A204.1 (cell line): Measurements from ENCODE around the gene TRPM3.

ENCODE experiments used
- FAIRE-seq: peaks from 2 replicates; lab custom pipeline; 2012; peaks lifted over from hg19 to GRCh38; lab: Jason Lieb, UNC

The TRPM3 gene

GRCh38 chr9:71097671-71098070, 23.8 kb downstream of the TRPM3 start:
- FAIRE-seq, result no peak

- no peak for FAIRE-seq
Measured at GRCh38 chr9:71096421-71097108, 24.9 kb downstream of the TRPM3 start.

GRCh38 chr9:71094708-71095251, 26.6 kb downstream of the TRPM3 start:
- FAIRE-seq, result no peak

GRCh38 chr9:71090896-71091295, 30.5 kb downstream of the TRPM3 start:
- FAIRE-seq, result no peak

GRCh38 chr9:71079451-71079850, 42.0 kb downstream of the TRPM3 start:
- FAIRE-seq, result no peak

- no peak for FAIRE-seq
Measured at GRCh38 chr9:71076096-71076495, 45.3 kb downstream of the TRPM3 start.

- FAIRE-seq, result no peak
Measured at GRCh38 chr9:71073494-71073893, 47.9 kb downstream of the TRPM3 start.

GRCh38 chr9:71072587-71072986, 48.8 kb downstream of the TRPM3 start:
- no peak for FAIRE-seq

GRCh38 chr9:71071633-71072032, 49.8 kb downstream of the TRPM3 start:
- FAIRE-seq, result no peak

- no peak for FAIRE-seq
Measured at GRCh38 chr9:71058660-71059059, 62.8 kb downstream of the TRPM3 start.

GRCh38 chr9:71052287-71052686, 69.1 kb downstream of the TRPM3 start:
- FAIRE-seq, result no peak

GRCh38 chr9:71048280-71048679, 73.1 kb downstream of the TRPM3 start:
- FAIRE-seq, result no peak

- no peak for FAIRE-seq
Measured at GRCh38 chr9:71042448-71042990, 78.9 kb downstream of the TRPM3 start.

- FAIRE-seq, result no peak
Measured at GRCh38 chr9:71037521-71037920, 83.9 kb downstream of the TRPM3 start.

- FAIRE-seq, result no peak
Measured at GRCh38 chr9:71036501-71036900, 84.9 kb downstream of the TRPM3 start.

- FAIRE-seq, result no peak
Measured at GRCh38 chr9:71032779-71033178, 88.6 kb downstream of the TRPM3 start.

GRCh38 chr9:71025728-71026127, 95.7 kb downstream of the TRPM3 start:
- FAIRE-seq, result no peak

GRCh38 chr9:71025201-71025600, 96.2 kb downstream of the TRPM3 start:
- no peak for FAIRE-seq

- FAIRE-seq, result no peak
Measured at GRCh38 chr9:71010258-71010657, 111.2 kb downstream of the TRPM3 start.

- no peak for FAIRE-seq
Measured at GRCh38 chr9:71005456-71005855, 116.0 kb downstream of the TRPM3 start.

GRCh38 chr9:71004196-71004595, 117.2 kb downstream of the TRPM3 start:
- no peak for FAIRE-seq

- FAIRE-seq, result no peak
Measured at GRCh38 chr9:71003346-71003745, 118.1 kb downstream of the TRPM3 start.

- no peak for FAIRE-seq
Measured at GRCh38 chr9:71001780-71002386, 119.5 kb downstream of the TRPM3 start.

GRCh38 chr9:70998962-70999361, 122.5 kb downstream of the TRPM3 start:
- FAIRE-seq, result no peak
